Hepatocyte (in vitro differentiated cells): Measurements from ENCODE around the gene CMIP.

ENCODE experiments used
- EZH2 ChIP-seq: fragments of 200-600 bp; sonication (generic); IDR thresholded peaks from 2 replicates; pipeline ENCODE4 v1.6.1; 2016; ENCODE audit warnings: antibody characterized with exemption, mild to moderate bottlenecking, borderline replicate concordance
- EZH2phosphoT487 ChIP-seq: fragments of 200-600 bp; sonication (generic); IDR thresholded peaks from one replicate; pipeline ENCODE4 v1.6.1; 2018; ENCODE audit warnings: antibody characterized with exemption, mild to moderate bottlenecking, low read depth, moderate library complexity; ENCODE audit not compliant: unreplicated experiment, severe bottlenecking
- TF ChIP-seq, protein P1 (sequence below): fragments of 200-600 bp; sonication (generic); IDR thresholded peaks from 2 replicates; pipeline ENCODE4 v1.5.1; 2016; ENCODE audit warnings: antibody characterized with exemption, mild to moderate bottlenecking; ENCODE audit not compliant: poor library complexity

DNA sequence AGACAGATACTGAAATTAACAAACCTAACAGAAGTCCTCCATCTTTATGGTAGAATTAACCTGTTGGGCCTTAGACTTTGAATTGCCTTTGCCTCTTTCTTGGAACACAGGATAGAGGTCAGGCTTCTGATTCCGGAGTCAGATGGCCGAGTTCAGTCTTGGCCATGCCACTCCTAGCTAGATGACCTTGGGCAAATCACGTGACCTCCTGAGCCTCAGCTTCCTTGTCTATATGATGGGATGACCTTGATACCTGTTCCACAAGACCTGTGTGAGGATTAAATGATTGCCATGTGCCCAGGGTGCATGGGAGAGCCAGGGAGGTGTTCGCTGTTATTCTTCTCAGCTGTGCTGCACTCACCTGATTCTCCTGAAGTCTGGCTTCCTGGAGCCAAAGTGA is 161.4 kb downstream of the CMIP start:
- TF ChIP-seq, protein P1, sequence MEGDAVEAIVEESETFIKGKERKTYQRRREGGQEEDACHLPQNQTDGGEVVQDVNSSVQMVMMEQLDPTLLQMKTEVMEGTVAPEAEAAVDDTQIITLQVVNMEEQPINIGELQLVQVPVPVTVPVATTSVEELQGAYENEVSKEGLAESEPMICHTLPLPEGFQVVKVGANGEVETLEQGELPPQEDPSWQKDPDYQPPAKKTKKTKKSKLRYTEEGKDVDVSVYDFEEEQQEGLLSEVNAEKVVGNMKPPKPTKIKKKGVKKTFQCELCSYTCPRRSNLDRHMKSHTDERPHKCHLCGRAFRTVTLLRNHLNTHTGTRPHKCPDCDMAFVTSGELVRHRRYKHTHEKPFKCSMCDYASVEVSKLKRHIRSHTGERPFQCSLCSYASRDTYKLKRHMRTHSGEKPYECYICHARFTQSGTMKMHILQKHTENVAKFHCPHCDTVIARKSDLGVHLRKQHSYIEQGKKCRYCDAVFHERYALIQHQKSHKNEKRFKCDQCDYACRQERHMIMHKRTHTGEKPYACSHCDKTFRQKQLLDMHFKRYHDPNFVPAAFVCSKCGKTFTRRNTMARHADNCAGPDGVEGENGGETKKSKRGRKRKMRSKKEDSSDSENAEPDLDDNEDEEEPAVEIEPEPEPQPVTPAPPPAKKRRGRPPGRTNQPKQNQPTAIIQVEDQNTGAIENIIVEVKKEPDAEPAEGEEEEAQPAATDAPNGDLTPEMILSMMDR: no peak
- TF ChIP-seq EZH2 (no peak), EZH2phosphoT487 (no peak)
